ENCODE measurements around the gene CEP76.

DNA sequence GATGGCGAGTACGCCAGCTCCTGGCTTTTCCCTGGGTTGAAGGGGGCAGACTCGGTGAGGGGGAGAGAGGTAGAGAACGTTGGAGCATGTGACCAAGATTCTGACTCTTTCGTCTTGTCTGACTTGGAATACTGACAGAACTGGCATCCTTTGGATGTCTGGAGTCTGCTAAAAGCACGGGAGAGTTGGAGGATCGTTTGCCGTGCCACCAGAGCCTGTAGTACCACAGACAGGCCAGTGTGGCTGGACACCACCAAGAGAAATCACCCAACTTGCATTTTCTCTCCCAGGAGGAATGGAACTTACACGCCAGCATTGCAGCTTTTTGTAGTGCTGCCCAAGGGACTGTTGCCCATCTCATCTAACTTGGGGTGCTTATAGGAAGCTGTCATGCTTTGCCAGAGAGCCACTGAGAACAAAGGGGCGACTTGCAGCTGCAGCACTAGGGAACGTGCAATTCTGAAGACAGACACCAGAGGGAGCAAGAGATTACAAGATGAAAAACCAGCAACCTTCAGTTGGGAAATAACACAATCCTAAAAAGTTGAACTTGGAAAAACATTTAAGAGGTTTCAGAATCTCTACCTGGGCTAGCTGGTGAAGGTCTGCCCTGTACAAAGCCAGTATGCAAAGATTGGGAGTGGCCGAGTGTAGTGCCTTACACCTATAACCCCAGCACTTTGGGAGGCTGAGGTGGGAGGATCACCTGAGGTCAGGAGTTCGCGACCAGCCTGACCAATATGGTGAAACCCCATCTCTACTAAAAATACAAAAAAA is 24.4 kb upstream of the CEP76 start:
- no peak for TF ChIP-seq ISL1 (CRISPR knock-in tag; IDR thresholded peaks at IDR 0.05)
- no peak for TF ChIP-seq ESRRG (CRISPR knock-in tag; IDR thresholded peaks at IDR 0.05)
- TF ChIP-seq OSR1 (CRISPR knock-in tag; IDR thresholded peaks at IDR 0.05): no peak
- TF ChIP-seq, protein P1, sequence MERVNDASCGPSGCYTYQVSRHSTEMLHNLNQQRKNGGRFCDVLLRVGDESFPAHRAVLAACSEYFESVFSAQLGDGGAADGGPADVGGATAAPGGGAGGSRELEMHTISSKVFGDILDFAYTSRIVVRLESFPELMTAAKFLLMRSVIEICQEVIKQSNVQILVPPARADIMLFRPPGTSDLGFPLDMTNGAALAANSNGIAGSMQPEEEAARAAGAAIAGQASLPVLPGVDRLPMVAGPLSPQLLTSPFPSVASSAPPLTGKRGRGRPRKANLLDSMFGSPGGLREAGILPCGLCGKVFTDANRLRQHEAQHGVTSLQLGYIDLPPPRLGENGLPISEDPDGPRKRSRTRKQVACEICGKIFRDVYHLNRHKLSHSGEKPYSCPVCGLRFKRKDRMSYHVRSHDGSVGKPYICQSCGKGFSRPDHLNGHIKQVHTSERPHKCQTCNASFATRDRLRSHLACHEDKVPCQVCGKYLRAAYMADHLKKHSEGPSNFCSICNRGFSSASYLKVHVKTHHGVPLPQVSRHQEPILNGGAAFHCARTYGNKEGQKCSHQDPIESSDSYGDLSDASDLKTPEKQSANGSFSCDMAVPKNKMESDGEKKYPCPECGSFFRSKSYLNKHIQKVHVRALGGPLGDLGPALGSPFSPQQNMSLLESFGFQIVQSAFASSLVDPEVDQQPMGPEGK (CRISPR knock-in tag; IDR thresholded peaks at IDR 0.05; ENCODE audit: borderline replicate concordance): no peak
- no peak for TF ChIP-seq ZNF8 (CRISPR knock-in tag; IDR thresholded peaks at IDR 0.05)
- no peak for TF ChIP-seq ARNTL (CRISPR knock-in tag; IDR thresholded peaks at IDR 0.05; ENCODE audit: borderline replicate concordance, low read depth)
- no peak for TF ChIP-seq ZNF70 (CRISPR knock-in tag; IDR thresholded peaks at IDR 0.05)
- TF ChIP-seq, protein P2, sequence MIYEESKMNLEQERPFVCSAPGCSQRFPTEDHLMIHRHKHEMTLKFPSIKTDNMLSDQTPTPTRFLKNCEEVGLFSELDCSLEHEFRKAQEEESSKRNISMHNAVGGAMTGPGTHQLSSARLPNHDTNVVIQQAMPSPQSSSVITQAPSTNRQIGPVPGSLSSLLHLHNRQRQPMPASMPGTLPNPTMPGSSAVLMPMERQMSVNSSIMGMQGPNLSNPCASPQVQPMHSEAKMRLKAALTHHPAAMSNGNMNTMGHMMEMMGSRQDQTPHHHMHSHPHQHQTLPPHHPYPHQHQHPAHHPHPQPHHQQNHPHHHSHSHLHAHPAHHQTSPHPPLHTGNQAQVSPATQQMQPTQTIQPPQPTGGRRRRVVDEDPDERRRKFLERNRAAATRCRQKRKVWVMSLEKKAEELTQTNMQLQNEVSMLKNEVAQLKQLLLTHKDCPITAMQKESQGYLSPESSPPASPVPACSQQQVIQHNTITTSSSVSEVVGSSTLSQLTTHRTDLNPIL (CRISPR knock-in tag; IDR thresholded peaks at IDR 0.05; ENCODE audit: low read depth): no peak
- no peak for TF ChIP-seq ZFP30 (CRISPR knock-in tag; IDR thresholded peaks at IDR 0.05)
- no peak for TF ChIP-seq ZC3H10 (CRISPR knock-in tag; IDR thresholded peaks at IDR 0.05)
- TF ChIP-seq SNAI2 (CRISPR knock-in tag; IDR thresholded peaks at IDR 0.05): no peak
- TF ChIP-seq, protein P3, sequence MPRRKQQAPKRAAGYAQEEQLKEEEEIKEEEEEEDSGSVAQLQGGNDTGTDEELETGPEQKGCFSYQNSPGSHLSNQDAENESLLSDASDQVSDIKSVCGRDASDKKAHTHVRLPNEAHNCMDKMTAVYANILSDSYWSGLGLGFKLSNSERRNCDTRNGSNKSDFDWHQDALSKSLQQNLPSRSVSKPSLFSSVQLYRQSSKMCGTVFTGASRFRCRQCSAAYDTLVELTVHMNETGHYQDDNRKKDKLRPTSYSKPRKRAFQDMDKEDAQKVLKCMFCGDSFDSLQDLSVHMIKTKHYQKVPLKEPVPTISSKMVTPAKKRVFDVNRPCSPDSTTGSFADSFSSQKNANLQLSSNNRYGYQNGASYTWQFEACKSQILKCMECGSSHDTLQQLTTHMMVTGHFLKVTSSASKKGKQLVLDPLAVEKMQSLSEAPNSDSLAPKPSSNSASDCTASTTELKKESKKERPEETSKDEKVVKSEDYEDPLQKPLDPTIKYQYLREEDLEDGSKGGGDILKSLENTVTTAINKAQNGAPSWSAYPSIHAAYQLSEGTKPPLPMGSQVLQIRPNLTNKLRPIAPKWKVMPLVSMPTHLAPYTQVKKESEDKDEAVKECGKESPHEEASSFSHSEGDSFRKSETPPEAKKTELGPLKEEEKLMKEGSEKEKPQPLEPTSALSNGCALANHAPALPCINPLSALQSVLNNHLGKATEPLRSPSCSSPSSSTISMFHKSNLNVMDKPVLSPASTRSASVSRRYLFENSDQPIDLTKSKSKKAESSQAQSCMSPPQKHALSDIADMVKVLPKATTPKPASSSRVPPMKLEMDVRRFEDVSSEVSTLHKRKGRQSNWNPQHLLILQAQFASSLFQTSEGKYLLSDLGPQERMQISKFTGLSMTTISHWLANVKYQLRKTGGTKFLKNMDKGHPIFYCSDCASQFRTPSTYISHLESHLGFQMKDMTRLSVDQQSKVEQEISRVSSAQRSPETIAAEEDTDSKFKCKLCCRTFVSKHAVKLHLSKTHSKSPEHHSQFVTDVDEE (CRISPR knock-in tag; IDR thresholded peaks at IDR 0.05): no peak

Data from SK-N-SH treated with all-trans-retinoic acid at 6 μM for 48 hours (cell line).